GM12891 (cell line): ENCODE data around the gene RECK.
"Not testable (repeated sequence)": the region's sequence is repeated elsewhere in the genome, so short reads cannot be mapped to it uniquely, and the experiment has no call there.

Experiments used
- DNase-seq: peaks from one replicate; pipeline ENCODE4 v3.0.0; 2011; ENCODE audit warnings: low spot score; ENCODE audit not compliant: insufficient read length
- FAIRE-seq: peaks from 2 replicates; lab custom pipeline; 2011; peaks lifted over from hg19 to GRCh38; lab: Jason Lieb, UNC
- PAX5 ChIP-seq: IDR thresholded peaks from 2 replicates; pipeline ENCODE4 v1.6.1; 2011; ENCODE audit warnings: low read length, moderate library complexity, mild to moderate bottlenecking; ENCODE audit not compliant: insufficient read depth, severe bottlenecking
- POLR2A ChIP-seq: IDR thresholded peaks from 2 replicates; pipeline ENCODE4 v1.6.1; 2011; ENCODE audit warnings: low read depth, low read length, control low read depth
- POLR2AphosphoS5 ChIP-seq: IDR thresholded peaks from 2 replicates; pipeline ENCODE4 v1.6.1; 2011; ENCODE audit warnings: low read depth, low read length, control low read depth
- POU2F2 ChIP-seq: IDR thresholded peaks from 2 replicates; pipeline ENCODE4 v1.6.1; 2011; ENCODE audit warnings: low read depth, mild to moderate bottlenecking, control low read depth, low read length, moderate library complexity
- SPI1 ChIP-seq: IDR thresholded peaks from 2 replicates; pipeline ENCODE4 v1.6.1; 2011; ENCODE audit warnings: low read depth, low read length, control low read depth
- TAF1 ChIP-seq: IDR thresholded peaks from 2 replicates; pipeline ENCODE4 v1.6.1; 2011; ENCODE audit warnings: low read depth, low read length, control low read depth

RECK gene

DNA sequence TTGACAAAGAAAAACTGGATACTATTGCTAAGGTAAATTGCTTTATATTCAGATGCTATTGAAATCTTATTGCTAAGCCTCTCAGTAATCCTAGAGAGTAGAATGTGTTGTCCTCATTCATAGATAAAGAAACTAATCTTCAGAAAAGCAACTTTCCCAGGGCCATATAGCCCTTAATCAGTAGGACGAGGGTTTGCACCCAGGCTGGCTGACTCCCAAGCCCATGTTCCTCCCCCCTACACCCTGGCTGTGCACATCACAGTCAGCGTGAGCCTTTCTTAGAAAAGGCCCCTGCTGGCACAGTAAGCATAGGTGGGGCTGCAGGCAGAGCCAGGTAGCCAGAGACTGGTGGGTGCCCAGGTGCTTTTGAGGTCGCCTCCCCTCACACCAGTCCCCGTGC is 84.0 kb downstream of the RECK start:
- TF ChIP-seq TAF1 (no peak), SPI1 (no peak), POLR2AphosphoS5 (no peak), POLR2A (no peak), POU2F2 (no peak), PAX5 (no peak)
- FAIRE-seq, result no peak
- no peak for DNase-seq

DNA sequence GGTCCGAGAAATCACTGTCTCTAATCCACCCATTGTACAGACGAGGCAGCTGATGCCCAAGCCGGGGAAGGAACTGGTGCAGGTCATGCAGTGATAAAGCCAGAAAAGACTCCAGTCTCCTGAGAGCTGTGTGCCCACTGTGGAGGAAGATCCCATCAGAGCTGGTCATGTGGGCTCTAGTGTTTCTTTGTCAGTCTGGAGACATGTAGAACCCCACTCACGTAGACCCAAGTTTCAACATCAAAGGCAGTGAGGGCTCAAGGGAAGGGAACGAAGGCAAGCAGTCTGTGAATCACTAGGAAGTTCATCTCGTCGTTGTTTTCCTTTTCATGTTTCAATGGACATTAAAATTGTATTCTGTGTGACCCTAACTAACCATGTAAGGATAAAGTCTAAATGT is 85.3 kb downstream of the RECK start:
- DNase-seq, result no peak
- no peak for FAIRE-seq
- TF ChIP-seq TAF1 (no peak), POU2F2 (no peak), POLR2A (no peak), POLR2AphosphoS5 (no peak), SPI1 (no peak), PAX5 (no peak)

- FAIRE-seq (no peak), DNase-seq (no peak)
- TF ChIP-seq POU2F2 (no peak), POLR2AphosphoS5 (no peak), TAF1 (no peak), SPI1 (no peak), PAX5 (no peak), POLR2A (no peak)
Observed at GRCh38 chr9:36123515-36123914, 86.8 kb downstream of the RECK start.

GRCh38 chr9:36125062-36125855 is 88.5 kb downstream of the RECK start:
- no peak for DNase-seq
- no peak for FAIRE-seq
- TF ChIP-seq SPI1 (no peak), TAF1 (no peak), POLR2AphosphoS5 (no peak), PAX5 (no peak), POU2F2 (no peak), POLR2A (no peak)

- no peak for TF ChIP-seq TAF1
- TF ChIP-seq POLR2A, result no peak
- TF ChIP-seq POLR2AphosphoS5, result no peak
- no peak for TF ChIP-seq PAX5
- TF ChIP-seq SPI1, result no peak
- no peak for TF ChIP-seq POU2F2
- no peak for DNase-seq
- FAIRE-seq, result no peak
Observed at GRCh38 chr9:36126016-36126730, 89.5 kb downstream of the RECK start.

- DNase-seq (no peak), FAIRE-seq (no peak)
- TF ChIP-seq POU2F2, result no peak
- TF ChIP-seq TAF1, result no peak
- no peak for TF ChIP-seq SPI1
- TF ChIP-seq PAX5, result no peak
- no peak for TF ChIP-seq POLR2AphosphoS5
- TF ChIP-seq POLR2A, result no peak
Observed at GRCh38 chr9:36127652-36128244, 91.0 kb downstream of the RECK start.

GRCh38 chr9:36128349-36128748 is 91.6 kb downstream of the RECK start:
- FAIRE-seq (no peak), DNase-seq (no peak)
- TF ChIP-seq POLR2A, result no peak
- no peak for TF ChIP-seq POLR2AphosphoS5
- TF ChIP-seq TAF1, result no peak
- no peak for TF ChIP-seq SPI1
- TF ChIP-seq PAX5, result no peak
- no peak for TF ChIP-seq POU2F2

DNA sequence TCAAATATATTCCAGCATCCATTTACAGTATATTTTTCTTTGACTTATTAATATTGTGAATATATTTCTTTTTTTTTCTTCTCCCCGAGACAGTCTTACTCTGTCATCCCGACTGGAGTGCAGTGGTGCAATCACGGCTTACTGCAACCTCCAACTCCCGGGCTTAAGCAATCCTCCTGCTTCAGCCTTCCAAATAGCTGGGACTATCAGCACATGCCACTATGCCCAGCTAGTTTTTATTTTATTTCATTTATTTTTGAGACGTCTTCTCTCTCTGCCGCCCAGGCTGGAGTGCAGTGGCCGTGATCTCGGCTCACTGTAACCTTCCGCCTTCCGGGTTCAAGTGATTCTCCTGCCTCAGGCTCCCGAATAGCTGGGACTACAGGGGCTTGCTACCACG is 92.4 kb downstream of the RECK start:
- DNase-seq (no peak), FAIRE-seq (no peak)
- TF ChIP-seq TAF1 (no peak), POLR2A (no peak), POLR2AphosphoS5 (no peak), SPI1 (no peak), PAX5 (no peak), POU2F2 (no peak)

- not testable (repeated sequence) for DNase-seq, FAIRE-seq
Observed at GRCh38 chr9:36131666-36132065, 95.0 kb downstream of the RECK start.

DNA sequence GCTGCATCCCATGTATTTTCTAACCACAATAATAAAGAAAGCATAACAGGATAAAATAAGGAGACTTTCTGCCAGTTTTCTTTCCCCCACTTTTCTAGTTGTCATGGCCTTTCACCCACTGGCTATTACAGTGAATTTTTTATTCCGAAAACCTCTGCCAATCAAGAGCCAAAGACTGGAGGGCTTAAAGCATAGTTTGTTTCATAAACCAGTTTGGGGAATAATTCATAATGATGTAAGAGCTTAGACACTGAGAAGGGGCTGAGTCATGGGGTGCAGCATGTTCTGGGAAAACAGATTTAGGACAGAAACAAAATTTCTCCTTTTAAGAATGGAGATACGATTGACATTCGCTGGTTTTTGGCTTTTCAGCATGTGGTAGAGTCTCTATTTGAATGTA is 95.4 kb downstream of the RECK start:
- TF ChIP-seq TAF1 (no peak), PAX5 (no peak), POLR2A (no peak), POLR2AphosphoS5 (no peak), SPI1 (no peak), POU2F2 (no peak)
- no peak for DNase-seq
- FAIRE-seq, result no peak
